Kidney epithelial cell (primary cell): Measurements from ENCODE around the gene TP53RK. TPM values are rescaled to one million over a fixed set of nuclear protein-coding genes. Genes with fewer than 3 reads are reported as not detected.

ENCODE experiments used
- DNase-seq: peaks from one replicate; pipeline ENCODE4 v3.0.0-alpha.2; 2010; ENCODE audit warnings: low read depth
- H3K27me3 ChIP-seq: 2 replicates; pipeline ENCODE4 v1.6.0; 2011; ENCODE audit warnings: low read length; ENCODE audit not compliant: control insufficient read depth, insufficient read depth
- H3K36me3 ChIP-seq: 2 replicates; pipeline ENCODE4 v1.5.1; 2011; ENCODE audit warnings: low read length; ENCODE audit not compliant: control insufficient read depth, insufficient read depth
- H3K4me3 ChIP-seq: 2 replicates; pipeline ENCODE4 v1.5.1; 2011; ENCODE audit warnings: low read depth, mild to moderate bottlenecking, control low read depth, low read length
- total RNA-seq: library from RNA; depleted of rRNA; stranded (reverse); fragments of >200 nt; gene quantifications from 2 replicates; pipeline ENCODE4 v1.2.3, GENCODE V29; 2015
- TF ChIP-seq, protein P1 (sequence below): IDR thresholded peaks from 2 replicates; pipeline ENCODE4 v1.5.1; 2011; ENCODE audit warnings: mild to moderate bottlenecking, moderate library complexity, low read length, control low read depth, inconsistent platforms; ENCODE audit not compliant: insufficient read depth, poor library complexity, severe bottlenecking

Gene TP53RK
- total RNA-seq, 1 donor from 2014 or later: 20.5 TPM

DNA sequence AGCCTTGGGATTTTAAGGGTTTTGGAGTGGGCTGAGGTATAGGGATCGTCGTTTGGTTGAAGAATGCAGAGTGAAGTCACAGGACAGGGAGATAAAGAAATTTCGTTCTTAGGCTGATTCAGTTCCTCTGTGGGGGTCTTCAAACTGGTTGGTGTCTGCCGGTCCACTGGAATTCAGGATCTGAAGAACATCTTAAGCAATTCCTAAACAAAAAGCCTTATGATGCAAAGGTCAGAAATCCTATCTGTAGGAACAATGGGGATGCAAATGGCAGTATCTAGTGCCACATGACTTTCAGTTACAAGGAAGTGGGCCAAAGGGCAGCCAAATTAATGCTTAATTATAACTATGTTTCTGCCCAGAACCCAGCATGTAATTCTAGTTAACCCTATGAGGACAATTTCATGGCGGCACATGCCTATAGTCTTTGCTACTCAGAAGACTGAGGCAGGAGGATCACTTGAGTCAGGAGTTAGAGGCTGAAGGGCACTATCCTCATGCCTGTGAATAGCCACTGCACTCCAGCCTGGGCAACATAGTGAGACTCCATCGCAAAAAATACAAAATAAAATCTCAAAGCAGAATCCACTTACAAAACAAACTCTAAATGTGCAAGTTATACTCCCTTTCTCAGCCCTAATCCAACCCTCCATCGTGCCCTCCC lies 15.6 kb upstream of the TP53RK start:
- Histone ChIP-seq H3K4me3 (no peak overlapping the region), H3K36me3 (no peaks in the 10 kb centered on the region), H3K27me3 (peaks cover 2% of the 10 kb centered on the region)
- TF ChIP-seq, protein P1, sequence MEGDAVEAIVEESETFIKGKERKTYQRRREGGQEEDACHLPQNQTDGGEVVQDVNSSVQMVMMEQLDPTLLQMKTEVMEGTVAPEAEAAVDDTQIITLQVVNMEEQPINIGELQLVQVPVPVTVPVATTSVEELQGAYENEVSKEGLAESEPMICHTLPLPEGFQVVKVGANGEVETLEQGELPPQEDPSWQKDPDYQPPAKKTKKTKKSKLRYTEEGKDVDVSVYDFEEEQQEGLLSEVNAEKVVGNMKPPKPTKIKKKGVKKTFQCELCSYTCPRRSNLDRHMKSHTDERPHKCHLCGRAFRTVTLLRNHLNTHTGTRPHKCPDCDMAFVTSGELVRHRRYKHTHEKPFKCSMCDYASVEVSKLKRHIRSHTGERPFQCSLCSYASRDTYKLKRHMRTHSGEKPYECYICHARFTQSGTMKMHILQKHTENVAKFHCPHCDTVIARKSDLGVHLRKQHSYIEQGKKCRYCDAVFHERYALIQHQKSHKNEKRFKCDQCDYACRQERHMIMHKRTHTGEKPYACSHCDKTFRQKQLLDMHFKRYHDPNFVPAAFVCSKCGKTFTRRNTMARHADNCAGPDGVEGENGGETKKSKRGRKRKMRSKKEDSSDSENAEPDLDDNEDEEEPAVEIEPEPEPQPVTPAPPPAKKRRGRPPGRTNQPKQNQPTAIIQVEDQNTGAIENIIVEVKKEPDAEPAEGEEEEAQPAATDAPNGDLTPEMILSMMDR: no peak
- no peak for DNase-seq

DNA sequence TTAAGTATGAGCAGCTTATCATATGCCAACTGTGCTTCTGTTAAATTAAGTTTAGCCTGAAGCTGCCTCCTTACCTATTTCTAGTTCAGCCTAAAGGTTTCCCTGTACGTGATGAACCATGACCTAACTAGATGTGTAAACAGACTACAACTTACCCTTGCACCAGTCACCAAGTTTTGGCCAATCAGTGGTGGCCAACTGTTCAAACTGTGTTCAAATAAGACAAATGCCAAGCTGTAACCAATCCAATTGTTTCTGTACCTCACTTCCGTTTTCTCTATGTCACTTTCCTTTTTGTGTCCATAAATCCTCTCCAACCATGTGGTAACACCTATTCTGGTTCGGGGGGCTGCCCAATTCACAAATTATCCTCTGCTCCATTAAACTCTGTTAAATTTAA lies 14.2 kb upstream of the TP53RK start:
- no peak for DNase-seq
- peaks cover 2% of the 10 kb centered on the region for H3K27me3 ChIP-seq
- TF ChIP-seq, protein P1: no peak
- H3K36me3 ChIP-seq: no peaks in the 10 kb centered on the region
- H3K4me3 ChIP-seq: no peak overlapping the region

DNA sequence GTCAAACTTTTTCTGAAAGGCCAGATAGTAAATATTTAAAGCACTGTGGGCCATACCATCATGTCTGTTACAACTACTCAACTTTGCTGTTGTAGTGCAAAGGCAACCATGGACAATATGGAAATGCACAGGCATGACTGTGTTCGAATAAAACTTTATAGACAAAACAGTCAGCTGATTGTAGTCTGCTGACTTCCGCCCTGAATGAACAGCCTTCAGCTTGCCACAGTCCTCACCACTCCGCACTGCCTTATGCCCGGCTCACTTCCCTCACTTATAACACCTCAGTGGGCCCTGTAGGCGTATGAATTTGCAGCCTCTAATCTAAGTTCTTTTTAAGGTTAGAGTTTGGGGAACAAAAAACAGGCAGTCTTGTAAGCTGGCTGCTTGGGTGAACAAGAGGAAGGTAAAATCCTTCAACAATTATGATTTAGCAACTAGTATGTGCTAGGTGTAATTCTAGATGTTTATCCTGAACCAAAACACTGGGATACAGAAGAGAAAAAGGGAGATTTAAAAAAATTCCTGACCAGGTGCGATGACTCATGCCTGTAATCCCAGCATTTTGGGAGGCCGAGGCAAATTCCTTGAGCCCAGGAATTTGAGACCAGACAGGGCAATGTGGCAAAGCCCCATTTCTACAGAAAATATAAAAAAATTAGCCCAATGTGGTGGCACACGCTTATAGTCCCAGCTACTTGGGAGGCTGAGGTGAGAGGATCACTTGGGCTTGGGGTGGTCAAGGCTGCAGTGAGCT lies 13.4 kb upstream of the TP53RK start:
- H3K4me3 ChIP-seq: no peak overlapping the region
- no peaks in the 10 kb centered on the region for H3K36me3 ChIP-seq
- TF ChIP-seq, protein P1: no peak
- H3K27me3 ChIP-seq: peaks cover 2% of the 10 kb centered on the region
- no peak for DNase-seq

DNA sequence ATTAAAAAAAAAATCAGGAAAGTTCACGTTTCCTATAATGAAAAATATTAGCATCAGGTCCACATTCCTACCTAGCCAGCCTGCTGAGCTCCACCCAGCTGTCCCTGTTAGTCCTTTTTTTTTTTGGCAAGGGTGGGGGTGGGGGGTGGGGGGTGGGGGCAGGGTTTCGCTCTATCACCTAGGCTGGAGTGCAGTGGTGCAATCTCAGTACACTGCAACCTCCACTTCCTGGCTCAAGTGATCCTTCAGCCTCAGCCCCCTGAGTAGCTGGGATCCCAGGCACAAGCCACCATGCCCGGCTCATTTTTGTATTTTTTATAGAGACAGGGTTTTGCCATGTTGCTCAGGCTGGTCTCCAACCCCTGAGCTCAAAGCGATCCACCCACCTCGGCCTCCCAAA lies 12.7 kb upstream of the TP53RK start:
- H3K36me3 ChIP-seq: no peaks in the 10 kb centered on the region
- TF ChIP-seq, protein P1: no peak
- peaks cover 2% of the 10 kb centered on the region for H3K27me3 ChIP-seq
- H3K4me3 ChIP-seq: no peak overlapping the region
- no peak for DNase-seq

DNA sequence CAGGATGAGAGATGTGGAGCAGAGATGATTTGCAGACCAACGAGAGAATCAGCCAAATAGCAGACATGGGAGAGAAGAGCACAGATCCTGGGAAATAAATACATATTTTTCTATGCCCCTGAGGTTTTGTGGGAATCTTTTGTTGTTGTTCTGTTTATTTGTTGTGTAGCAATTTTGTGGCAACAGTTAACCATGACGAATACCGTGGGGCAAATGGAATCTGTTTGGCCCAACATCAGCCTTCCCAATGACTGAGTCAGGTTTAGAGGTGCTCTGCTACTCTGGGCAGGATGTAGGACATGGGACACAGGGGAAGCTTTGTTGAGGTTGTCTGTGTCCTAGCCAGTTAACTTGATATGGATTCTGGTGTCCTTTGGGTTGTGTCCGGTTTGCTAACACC lies 12.3 kb upstream of the TP53RK start:
- no peak for DNase-seq
- Histone ChIP-seq H3K27me3 (peaks cover 5% of the 10 kb centered on the region), H3K4me3 (no peak overlapping the region), H3K36me3 (no peaks in the 10 kb centered on the region)
- TF ChIP-seq, protein P1: no peak

DNA sequence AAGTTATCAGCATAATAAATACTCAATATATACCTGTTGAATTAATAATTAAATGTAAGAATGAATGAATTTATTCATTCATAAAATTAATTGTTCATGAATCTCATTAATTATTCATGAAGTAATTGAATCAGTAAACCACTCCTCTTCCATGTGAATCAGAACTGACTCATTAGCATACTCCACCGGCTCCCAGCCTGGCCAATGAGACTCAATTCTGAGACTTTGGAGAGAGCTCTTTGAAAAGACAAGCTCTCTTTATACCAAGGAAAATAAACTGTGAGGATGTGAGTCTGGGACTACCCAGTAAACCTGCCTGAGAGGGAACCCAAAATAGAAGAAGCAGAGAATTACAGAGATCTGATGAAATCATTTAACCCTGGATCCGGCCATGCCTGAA lies 11.8 kb upstream of the TP53RK start:
- TF ChIP-seq, protein P1: no peak
- no peak for DNase-seq
- Histone ChIP-seq H3K27me3 (peaks cover 5% of the 10 kb centered on the region), H3K36me3 (no peaks in the 10 kb centered on the region), H3K4me3 (no peak overlapping the region)
